ENCODE results near the gene RERE.

GRCh38 chr1:8349473-8349865, 468.0 kb downstream of the RERE start:
- no peak for TF ChIP-seq CTCF (IDR thresholded peaks at IDR 0.05)
- TF ChIP-seq PBX3 (IDR thresholded peaks at IDR 0.05) = no peak

All from SK-N-SH (cell line).